ENCODE data around the gene JPH2.
A peak's percentile ranks its signal among the peaks of the same experiment; 100 is the strongest.
"Not testable (repeated sequence)": the region's sequence is repeated elsewhere in the genome, so short reads cannot be mapped to it uniquely, and the experiment has no call there.

JPH2 gene

GRCh38 chr20:44187054-44187771 is at the start of gene JPH2:
JPH2 (minus strand) TSS chr20:44187188; CDS start chr20:44186705, 483 bp downstream.
- no peak for DNase-seq (ENCODE audit: low read depth)

- no peak for DNase-seq (ENCODE audit: low read depth)
Observed at GRCh38 chr20:44235702-44236101, 48.7 kb upstream of the JPH2 start.

DNA sequence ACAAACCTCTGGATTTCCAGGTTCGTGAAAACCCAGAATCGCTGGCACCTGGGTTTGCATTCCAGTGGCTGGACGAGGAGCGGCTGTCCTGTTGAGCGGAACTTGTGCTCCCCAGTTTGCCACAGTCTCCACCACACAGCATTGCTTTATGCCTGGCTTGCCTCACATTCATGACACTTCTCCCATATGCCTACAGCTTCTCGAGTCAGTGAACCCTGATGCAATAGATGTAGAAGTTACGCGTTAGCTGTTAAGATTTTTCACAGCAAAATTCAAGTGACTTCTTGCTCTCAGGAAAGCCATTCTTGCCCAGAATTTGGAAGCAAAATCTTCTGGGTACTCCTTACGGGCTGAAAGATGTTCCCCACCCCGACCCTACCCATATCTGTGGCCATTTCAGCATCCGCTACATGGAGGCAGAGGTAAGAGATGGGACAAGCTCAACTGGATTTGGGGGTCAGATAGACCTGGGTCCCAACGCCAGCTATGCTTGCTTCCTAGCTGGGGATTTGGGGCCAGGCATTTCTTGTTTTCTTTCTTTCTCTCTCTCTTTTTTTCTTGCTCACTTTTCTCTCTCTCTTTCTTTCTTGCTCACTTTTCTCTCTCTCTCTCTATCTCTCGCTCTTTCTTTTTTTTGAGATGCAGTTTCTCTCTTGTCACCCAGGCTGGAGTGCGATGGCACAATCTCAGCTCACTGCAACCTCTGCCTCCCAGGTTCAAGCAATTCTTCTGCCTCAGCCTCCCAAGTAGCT is 47.8 kb upstream of the JPH2 start:
- no peak for DNase-seq (ENCODE audit: low read depth)

- DNase-seq (ENCODE audit: low read depth), result no peak
Observed at GRCh38 chr20:44233436-44234016, 46.5 kb upstream of the JPH2 start.

DNA sequence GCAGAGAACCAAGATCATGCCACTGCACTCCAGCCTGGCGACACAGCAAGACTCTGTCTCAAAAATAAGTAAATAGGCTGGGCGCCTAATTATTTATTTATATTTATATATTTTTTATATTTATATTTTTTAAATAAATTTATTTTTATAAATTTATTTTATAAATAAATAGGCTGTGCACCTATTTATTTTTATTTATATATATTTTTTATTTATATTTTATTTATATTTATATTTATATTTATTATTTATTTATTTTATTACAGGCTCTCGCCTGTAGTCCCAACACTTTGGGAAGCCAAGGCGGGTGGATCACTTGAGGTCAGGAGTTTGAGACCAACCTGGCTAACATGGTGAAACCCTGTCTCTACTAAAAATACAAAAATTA is 45.5 kb upstream of the JPH2 start:
- DNase-seq (ENCODE audit: low read depth), result not testable (repeated sequence)

DNA sequence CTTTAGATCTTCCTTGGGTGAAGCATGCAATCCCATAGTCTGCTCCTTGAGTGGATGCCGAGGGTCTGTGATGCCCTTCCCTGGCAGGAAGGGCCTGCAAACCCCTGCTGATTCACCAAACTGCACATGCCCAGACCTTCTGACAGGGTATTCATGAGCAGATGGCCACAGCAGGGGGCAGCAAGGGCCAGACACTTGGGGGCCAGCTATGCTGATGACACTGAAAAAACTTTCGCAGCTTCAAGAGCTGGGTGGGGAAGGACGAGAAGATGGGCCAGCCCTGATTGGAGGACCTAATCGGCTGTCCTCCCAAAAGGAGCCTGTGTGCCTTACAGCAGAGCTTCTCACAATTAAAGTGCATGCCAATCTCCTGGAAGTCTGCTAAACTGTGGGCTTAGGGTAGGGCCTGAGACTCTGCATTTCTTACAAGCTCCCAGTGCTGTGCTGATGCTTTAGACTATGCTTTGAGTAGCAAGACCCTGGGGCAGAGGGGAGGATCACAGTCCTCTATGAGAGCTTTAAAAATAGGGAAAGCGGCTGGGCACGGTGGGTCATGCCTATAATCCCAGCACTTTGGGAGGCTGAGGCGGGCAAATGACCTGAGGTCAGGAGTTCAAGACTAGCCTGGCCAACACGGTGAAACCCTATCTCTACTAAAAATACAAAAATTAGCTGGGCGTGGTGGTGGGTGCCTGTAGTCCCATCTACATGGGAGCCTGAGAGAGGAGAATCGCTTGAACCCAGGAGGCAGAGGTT is 44.9 kb upstream of the JPH2 start:
- no peak for DNase-seq (ENCODE audit: low read depth)

GRCh38 chr20:44231193-44231592 is 44.2 kb upstream of the JPH2 start:
- no peak for DNase-seq (ENCODE audit: low read depth)

DNA sequence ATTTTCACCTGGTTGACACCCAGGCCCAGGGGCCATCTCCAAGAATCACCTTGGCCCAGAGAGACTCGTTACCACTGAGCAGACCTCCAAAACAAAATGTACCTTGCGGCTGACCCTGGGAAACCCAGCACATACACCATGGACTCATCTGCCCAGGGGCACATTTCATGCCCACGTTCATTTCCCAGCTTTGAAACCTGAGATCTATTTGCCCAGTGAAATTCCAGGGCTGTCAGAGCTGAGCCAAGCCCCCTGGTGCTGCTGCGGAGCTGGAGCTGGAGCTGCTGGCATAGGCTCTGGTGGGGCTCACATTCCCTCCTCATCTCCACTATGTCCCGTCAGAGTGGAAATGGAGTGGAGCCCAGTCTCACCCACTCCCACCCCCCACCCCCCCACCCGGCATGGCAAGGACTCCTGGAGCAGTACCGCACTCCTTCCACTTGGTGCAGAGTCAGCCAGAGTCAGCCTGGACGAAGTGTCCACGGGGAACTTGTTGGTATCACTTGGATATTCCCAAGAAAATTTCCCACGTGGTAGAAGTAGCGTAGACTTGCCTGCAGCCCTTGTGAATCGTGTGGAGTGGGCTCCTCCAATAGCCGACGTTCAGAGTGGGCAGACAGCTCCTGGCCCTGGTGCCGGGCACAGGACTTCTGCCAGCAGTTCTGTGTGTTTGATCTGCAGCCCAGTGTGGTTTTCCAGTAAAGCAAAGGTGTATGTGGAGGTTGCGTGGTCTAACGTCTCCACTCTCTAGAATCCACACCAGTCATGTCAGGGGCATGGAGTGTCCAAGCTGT is 41.7 kb upstream of the JPH2 start:
- no peak for DNase-seq (ENCODE audit: low read depth)

- DNase-seq (ENCODE audit: low read depth), result no peak
Observed at GRCh38 chr20:44224637-44225036, 37.6 kb upstream of the JPH2 start.

DNA sequence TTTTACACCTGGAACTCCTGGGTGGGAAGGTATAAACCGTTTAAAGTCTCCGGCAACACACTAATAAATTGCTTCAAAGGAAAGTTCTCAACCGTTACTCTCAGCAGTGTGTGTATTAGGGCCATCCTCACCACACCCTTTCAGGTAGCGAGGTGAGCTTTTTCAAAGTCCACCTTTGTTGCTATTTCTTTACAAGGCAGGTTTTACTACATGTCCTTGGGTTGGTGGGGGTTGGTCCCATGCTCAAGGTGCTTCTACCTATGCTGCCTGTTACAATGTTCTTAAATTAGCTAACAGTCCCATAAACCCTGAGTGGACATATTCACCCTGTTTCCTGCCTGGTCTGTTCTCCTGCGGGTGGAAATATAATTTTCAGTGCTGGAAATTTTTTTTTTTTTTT is 36.7 kb upstream of the JPH2 start:
- no peak for DNase-seq (ENCODE audit: low read depth)

- no peak for DNase-seq (ENCODE audit: low read depth)
Observed at GRCh38 chr20:44222633-44223368, 35.8 kb upstream of the JPH2 start.

DNA sequence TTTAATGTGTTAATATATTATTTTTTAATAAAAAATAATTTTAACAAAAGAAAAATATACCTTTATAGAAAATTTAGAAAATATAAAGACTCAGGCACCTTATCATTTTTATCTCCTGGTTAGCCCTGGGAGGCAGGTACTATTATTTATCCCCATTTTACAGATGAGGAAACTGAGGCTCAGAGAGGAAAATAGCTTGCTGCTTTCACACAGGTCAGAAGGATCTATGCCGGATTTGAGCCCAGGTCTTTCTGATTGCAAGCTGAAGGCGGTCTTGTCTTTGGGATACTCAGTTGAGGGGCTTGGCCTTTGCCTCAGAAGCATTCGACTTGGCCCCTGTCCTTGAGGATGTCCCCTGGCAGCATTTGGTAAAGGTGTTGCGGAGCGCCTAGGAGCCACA is 35.0 kb upstream of the JPH2 start:
- no peak for DNase-seq (ENCODE audit: low read depth)

DNA sequence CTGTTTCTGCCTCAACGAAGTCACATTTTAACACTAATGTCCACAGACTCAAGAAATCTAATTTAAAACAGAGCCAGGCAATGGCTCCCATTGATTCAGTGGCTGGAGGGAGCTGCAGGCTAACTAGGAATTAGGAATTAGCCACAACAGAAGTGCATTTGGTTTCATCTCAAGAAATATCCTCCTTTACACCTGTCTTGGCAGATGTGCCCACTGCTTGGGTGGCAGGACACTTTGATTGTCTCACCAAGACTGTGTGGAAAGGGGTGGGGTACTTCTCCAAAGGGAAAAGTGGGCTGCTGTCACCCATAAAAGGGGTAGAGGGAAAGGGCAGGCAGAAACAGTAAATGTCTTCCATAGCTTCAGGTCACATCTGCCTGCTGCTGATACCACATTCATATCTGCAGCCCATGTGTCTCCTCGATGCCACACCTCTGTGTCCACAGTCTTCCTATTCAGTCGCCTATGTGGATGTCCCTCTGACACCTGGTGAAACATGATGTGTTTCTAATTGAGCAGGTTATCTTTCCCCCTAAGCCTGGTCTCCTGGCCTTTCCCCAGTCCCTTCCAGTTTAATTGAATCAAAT is 34.5 kb upstream of the JPH2 start:
- no peak for DNase-seq (ENCODE audit: low read depth)

- DNase-seq (ENCODE audit: low read depth), result no peak
Observed at GRCh38 chr20:44219791-44220190, 32.8 kb upstream of the JPH2 start.

GRCh38 chr20:44219170-44219730 is 32.3 kb upstream of the JPH2 start:
- DNase-seq (ENCODE audit: low read depth), result no peak

GRCh38 chr20:44218446-44218845 is 31.5 kb upstream of the JPH2 start:
- no peak for DNase-seq (ENCODE audit: low read depth)

- DNase-seq (ENCODE audit: low read depth), result peak; percentile 44
Observed at GRCh38 chr20:44217342-44218092, 30.5 kb upstream of the JPH2 start.

DNA sequence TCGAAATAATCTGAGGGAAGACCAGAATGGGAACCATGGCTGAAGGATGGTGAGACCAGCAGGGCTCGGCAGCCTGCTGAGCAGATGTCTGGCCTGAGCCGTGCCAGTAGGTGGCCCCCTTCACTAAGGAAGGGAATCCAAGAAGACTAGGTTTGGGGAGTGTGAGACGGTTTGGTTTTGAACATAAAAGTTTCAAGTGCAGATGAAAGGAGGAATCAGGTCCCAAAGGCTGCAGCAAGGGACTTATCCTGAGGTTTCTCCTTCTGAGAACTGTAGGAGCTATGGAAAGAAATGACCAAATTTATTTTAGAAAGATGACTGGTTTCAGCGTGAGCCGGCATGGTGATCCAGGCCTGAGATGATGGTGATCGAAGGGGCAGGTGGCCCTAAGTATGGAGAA is 28.1 kb upstream of the JPH2 start:
- peak; percentile 48 for DNase-seq (ENCODE audit: low read depth)

DNA sequence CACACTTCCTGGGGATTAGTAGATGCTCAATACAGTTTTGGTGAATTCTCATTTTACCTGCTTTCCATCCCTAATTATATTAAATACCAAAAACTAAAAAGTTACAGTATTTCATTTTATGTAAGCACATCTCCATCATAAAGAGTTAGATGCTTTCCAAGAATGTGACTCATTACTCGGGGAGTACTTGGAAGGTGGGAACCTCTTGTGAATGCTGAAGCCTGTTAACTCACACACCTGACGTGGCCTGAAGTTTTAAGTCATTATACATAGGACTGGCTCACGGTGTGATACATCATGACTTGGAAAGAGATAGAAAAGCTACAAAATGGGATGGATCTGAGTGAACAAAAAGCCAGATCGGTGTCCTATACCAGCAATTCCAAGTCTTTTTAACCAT is 25.8 kb upstream of the JPH2 start:
- DNase-seq (ENCODE audit: low read depth), result no peak

All from stromal cell of bone marrow (primary cell).